NCI-H510A (cell line): Measurements from ENCODE around the gene LMAN2.

Experiments
- DNase-seq: peaks from one replicate; lab custom pipeline; 2025; lab: John Stamatoyannopoulos, UW

LMAN2 gene

GRCh38 chr5:177351392-177352329 is at the start of gene LMAN2:
LMAN2 (minus strand) TSS chr5:177351668; CDS start chr5:177351647, 21 bp downstream.
- DNase-seq: peak; percentile 92

GRCh38 chr5:177399997-177400868 is 48.8 kb upstream of the LMAN2 start, which contains the start of gene PFN3:
PFN3 (minus strand) TSS chr5:177400661; CDS start chr5:177400576, 85 bp downstream.
- DNase-seq: no peak

GRCh38 chr5:177397875-177398390 is 46.5 kb upstream of the LMAN2 start:
- no peak for DNase-seq

- no peak for DNase-seq
These were observed 45.3 kb upstream of the LMAN2 start for GRCh38 chr5:177396807-177397206.

- DNase-seq: no peak
These were observed 44.6 kb upstream of the LMAN2 start for GRCh38 chr5:177396078-177396477.

- DNase-seq: no peak
These were observed 42.5 kb upstream of the LMAN2 start for GRCh38 chr5:177393990-177394389.

- no peak for DNase-seq
These were observed 41.8 kb upstream of the LMAN2 start for GRCh38 chr5:177393206-177393765.

GRCh38 chr5:177392765-177393164 is 41.3 kb upstream of the LMAN2 start:
- no peak for DNase-seq

GRCh38 chr5:177390363-177391300 is 39.2 kb upstream of the LMAN2 start:
- DNase-seq: no peak

- no peak for DNase-seq
These were observed 38.0 kb upstream of the LMAN2 start for GRCh38 chr5:177389241-177390169.

GRCh38 chr5:177388521-177389052 is 37.1 kb upstream of the LMAN2 start:
- no peak for DNase-seq

- no peak for DNase-seq
These were observed 35.9 kb upstream of the LMAN2 start for GRCh38 chr5:177387405-177387804.

GRCh38 chr5:177386542-177386941 is 35.1 kb upstream of the LMAN2 start:
- no peak for DNase-seq

GRCh38 chr5:177385720-177386119 is 34.3 kb upstream of the LMAN2 start:
- no peak for DNase-seq

- DNase-seq: no peak
These were observed 32.7 kb upstream of the LMAN2 start, which contains the start of gene SLC34A1 for GRCh38 chr5:177384134-177384533. SLC34A1 (plus strand) TSS chr5:177384434; CDS start chr5:177385742, 1,308 bp downstream.

GRCh38 chr5:177383181-177383580 is 31.7 kb upstream of the LMAN2 start:
- no peak for DNase-seq

- no peak for DNase-seq
These were observed 31.1 kb upstream of the LMAN2 start for GRCh38 chr5:177382423-177383029.

GRCh38 chr5:177380805-177381126 is 29.3 kb upstream of the LMAN2 start:
- no peak for DNase-seq
